ENCODE measurements around the gene CMTR1.

- no peak for TF ChIP-seq RFX1 (IDR thresholded peaks at IDR 0.05)
- no peak for TF ChIP-seq USF2 (IDR thresholded peaks at IDR 0.05; ENCODE audit: low read depth, low read length)
- TF ChIP-seq USF2 (CRISPR knock-in tag; IDR thresholded peaks at IDR 0.05; ENCODE audit: borderline replicate concordance), result no peak
- TF ChIP-seq CBX5 (CRISPR knock-in tag; IDR thresholded peaks at IDR 0.05; ENCODE audit: borderline replicate concordance), result no peak
- no peak for TF ChIP-seq BCL6 (CRISPR knock-in tag; IDR thresholded peaks at IDR 0.05)
- no peak for TF ChIP-seq ZNF746 (CRISPR knock-in tag; IDR thresholded peaks at IDR 0.05)
- TF ChIP-seq GLMP (CRISPR knock-in tag; IDR thresholded peaks at IDR 0.05; ENCODE audit: borderline replicate concordance), result no peak
- no peak for TF ChIP-seq ZNF253 (CRISPR knock-in tag; IDR thresholded peaks at IDR 0.05; ENCODE audit: borderline replicate concordance)
- no peak for TF ChIP-seq ZNF605 (CRISPR knock-in tag; IDR thresholded peaks at IDR 0.05)
- no peak for TF ChIP-seq ZNF782 (CRISPR knock-in tag; IDR thresholded peaks at IDR 0.05; ENCODE audit: borderline replicate concordance)
- TF ChIP-seq, protein P1, sequence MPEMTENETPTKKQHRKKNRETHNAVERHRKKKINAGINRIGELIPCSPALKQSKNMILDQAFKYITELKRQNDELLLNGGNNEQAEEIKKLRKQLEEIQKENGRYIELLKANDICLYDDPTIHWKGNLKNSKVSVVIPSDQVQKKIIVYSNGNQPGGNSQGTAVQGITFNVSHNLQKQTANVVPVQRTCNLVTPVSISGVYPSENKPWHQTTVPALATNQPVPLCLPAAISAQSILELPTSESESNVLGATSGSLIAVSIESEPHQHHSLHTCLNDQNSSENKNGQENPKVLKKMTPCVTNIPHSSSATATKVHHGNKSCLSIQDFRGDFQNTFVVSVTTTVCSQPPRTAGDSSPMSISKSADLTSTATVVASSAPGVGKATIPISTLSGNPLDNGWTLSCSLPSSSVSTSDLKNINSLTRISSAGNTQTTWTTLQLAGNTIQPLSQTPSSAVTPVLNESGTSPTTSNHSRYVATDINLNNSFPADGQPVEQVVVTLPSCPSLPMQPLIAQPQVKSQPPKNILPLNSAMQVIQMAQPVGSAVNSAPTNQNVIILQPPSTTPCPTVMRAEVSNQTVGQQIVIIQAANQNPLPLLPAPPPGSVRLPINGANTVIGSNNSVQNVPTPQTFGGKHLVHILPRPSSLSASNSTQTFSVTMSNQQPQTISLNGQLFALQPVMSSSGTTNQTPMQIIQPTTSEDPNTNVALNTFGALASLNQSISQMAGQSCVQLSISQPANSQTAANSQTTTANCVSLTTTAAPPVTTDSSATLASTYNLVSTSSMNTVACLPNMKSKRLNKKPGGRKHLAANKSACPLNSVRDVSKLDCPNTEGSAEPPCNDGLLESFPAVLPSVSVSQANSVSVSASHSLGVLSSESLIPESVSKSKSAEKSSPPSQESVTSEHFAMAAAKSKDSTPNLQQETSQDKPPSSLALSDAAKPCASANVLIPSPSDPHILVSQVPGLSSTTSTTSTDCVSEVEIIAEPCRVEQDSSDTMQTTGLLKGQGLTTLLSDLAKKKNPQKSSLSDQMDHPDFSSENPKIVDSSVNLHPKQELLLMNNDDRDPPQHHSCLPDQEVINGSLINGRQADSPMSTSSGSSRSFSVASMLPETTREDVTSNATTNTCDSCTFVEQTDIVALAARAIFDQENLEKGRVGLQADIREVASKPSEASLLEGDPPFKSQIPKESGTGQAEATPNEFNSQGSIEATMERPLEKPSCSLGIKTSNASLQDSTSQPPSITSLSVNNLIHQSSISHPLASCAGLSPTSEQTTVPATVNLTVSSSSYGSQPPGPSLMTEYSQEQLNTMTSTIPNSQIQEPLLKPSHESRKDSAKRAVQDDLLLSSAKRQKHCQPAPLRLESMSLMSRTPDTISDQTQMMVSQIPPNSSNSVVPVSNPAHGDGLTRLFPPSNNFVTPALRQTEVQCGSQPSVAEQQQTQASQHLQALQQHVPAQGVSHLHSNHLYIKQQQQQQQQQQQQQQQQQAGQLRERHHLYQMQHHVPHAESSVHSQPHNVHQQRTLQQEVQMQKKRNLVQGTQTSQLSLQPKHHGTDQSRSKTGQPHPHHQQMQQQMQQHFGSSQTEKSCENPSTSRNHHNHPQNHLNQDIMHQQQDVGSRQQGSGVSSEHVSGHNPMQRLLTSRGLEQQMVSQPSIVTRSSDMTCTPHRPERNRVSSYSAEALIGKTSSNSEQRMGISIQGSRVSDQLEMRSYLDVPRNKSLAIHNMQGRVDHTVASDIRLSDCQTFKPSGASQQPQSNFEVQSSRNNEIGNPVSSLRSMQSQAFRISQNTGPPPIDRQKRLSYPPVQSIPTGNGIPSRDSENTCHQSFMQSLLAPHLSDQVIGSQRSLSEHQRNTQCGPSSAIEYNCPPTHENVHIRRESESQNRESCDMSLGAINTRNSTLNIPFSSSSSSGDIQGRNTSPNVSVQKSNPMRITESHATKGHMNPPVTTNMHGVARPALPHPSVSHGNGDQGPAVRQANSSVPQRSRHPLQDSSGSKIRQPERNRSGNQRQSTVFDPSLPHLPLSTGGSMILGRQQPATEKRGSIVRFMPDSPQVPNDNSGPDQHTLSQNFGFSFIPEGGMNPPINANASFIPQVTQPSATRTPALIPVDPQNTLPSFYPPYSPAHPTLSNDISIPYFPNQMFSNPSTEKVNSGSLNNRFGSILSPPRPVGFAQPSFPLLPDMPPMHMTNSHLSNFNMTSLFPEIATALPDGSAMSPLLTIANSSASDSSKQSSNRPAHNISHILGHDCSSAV (CRISPR knock-in tag; IDR thresholded peaks at IDR 0.05; ENCODE audit: borderline replicate concordance), result no peak
- no peak for TF ChIP-seq ZNF792 (CRISPR knock-in tag; IDR thresholded peaks at IDR 0.05)
- no peak for TF ChIP-seq SMYD3 (CRISPR knock-in tag; IDR thresholded peaks at IDR 0.05)
- no peak for TF ChIP-seq SP1 (IDR thresholded peaks at IDR 0.05)
- TF ChIP-seq SP1 (CRISPR knock-in tag; IDR thresholded peaks at IDR 0.05), result no peak
- TF ChIP-seq GLI4 (CRISPR knock-in tag; IDR thresholded peaks at IDR 0.05; ENCODE audit: borderline replicate concordance), result no peak
These were observed 70.4 kb downstream of the CMTR1 start for GRCh38 chr6:37503309-37503965.

Measured in HepG2 (cell line).